Measurements from ENCODE around the gene PLG.
"Not testable (repeated sequence)": the region's sequence is repeated elsewhere in the genome, so short reads cannot be mapped to it uniquely, and the experiment has no call there.

Gene PLG

DNA sequence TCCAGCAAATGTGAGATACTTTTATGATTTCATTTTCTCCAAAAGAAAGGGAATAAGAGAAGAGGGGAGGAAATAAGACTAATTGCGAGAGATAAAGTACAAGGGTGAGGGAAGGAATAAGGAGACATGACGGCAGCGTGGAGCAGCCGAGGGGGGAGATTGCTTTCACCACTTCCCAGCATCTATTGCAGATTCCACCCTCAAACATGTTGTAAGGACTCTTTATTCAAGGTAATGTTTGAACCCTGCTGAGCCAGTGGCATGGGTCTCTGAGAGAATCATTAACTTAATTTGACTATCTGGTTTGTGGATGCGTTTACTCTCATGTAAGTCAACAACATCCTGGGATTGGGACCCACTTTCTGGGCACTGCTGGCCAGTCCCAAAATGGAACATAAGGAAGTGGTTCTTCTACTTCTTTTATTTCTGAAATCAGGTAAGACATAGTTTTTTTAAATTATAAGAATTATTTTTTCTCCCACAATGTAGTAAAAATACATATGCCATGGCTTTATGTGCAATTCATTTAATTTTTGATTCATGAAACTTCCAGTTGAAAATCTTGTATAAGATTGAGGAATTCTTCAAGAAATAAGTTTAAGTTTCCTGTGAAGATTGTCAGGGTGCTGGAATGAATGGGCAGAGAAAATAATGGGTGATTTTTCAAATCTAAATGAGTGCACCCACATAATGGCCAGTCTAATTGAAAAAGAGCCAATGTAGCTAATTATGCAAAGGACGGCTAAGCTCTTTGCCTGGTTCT, at the start of gene PLG:
Gene PLG (plus strand): TSS at position 327 of the 763 bp plus-strand sequence. CDS start 61 bp downstream, at position 388.
- not testable (repeated sequence) for DNase-seq (ENCODE audit: low read depth)

DNA sequence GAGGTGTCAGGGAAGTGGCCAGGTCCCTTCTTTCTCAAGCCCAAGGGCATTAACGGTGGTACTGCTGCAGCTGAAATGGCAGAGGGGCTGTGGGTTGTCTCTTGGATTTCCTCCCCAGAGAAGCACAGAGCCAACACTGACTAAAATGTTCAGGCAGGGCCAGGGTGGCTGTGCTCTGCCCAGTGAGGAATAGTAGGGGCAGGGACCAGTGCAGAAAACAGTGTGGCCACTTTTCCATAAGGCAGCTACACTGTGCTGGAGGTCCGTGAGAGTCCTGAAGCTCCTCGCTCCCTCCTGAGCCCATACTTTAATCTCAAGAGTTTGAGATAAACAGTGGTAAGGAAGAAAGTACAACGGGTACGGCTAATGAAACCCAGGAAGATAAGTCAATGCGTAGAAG, 42.5 kb upstream of the PLG start:
- DNase-seq (ENCODE audit: low read depth) = no peak

DNA sequence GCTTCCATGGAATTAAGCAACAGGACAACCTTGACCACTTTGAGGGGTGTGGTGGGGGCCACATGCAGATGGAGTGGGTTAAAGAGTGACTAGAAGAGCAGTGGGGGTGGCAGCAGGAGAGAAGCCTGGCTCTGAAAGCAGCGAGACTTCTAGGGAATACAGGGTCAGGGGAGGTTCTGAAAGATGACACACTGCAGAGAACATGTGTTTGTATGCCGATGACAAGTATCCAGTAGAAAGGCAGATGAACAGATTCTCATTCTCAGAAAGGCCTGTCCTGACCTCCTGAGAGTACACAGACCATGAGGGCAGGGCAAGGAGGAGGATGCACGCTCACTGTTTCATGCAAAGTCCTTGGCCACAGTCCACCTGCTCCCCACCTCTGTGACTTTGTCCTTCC, 40.8 kb upstream of the PLG start:
- DNase-seq (ENCODE audit: low read depth) = no peak

DNA sequence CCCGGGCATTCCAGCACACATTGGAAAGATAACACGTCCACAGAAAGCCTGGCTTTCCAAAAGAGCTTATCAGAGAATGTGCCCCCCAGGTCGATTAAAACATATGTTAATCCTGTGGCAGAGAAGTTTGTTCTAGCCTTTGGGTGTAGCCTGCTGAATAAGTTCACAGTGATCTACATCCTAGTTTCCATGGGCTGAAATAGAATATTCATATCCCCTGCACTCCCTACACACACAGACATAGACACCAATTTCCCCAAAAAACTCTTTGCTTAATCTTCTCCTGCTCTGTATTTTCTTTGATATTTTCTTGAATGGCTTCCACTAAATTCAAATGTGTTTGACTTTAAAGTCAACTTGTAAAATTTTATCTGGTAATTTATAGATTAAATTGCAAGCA, 39.6 kb upstream of the PLG start:
- no peak for DNase-seq (ENCODE audit: low read depth)

DNA sequence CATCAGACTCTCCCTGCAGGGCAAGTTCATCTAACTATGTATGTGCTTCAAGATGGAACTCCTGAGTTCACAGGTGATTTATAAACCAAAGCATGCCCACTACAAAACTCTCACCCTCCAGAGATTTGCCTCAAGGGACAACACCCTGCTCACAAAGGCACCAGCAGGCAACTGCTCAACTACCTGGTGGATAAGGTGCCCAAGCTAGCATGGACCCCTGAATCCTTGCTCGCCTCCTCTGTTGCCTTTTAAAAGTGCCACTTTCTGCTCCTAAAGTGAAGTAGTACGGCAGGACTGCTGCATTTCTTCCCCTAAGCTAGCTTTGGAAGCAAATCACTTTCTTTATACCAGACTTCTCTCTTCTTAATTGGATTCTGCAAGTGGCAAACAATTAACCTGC, 39.2 kb upstream of the PLG start:
- no peak for DNase-seq (ENCODE audit: low read depth)

DNA sequence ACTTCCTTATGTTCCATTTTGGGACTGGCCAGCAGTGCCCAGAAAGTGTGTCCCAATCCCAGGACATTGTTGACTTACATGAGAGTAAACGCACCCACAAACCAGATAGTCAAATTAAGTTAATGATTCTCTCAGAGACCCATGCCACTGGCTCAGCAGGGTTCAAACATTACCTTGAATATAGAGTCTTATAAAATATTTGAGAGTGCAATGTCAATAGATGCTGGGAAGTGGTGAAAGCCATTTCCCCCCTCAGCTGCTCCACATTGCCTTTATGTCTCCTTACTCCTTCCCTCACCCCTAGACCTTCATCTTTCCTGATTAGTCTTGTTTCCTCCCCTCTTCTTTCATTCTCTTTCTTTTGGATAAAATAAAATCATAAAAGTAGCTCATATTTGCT, 37.8 kb upstream of the PLG start, which contains the start of gene LPA:
Gene LPA (minus strand): TSS at position 78 of the 400 bp plus-strand sequence. CDS start 61 bp downstream, at position 17.
- not testable (repeated sequence) for DNase-seq (ENCODE audit: low read depth)

DNA sequence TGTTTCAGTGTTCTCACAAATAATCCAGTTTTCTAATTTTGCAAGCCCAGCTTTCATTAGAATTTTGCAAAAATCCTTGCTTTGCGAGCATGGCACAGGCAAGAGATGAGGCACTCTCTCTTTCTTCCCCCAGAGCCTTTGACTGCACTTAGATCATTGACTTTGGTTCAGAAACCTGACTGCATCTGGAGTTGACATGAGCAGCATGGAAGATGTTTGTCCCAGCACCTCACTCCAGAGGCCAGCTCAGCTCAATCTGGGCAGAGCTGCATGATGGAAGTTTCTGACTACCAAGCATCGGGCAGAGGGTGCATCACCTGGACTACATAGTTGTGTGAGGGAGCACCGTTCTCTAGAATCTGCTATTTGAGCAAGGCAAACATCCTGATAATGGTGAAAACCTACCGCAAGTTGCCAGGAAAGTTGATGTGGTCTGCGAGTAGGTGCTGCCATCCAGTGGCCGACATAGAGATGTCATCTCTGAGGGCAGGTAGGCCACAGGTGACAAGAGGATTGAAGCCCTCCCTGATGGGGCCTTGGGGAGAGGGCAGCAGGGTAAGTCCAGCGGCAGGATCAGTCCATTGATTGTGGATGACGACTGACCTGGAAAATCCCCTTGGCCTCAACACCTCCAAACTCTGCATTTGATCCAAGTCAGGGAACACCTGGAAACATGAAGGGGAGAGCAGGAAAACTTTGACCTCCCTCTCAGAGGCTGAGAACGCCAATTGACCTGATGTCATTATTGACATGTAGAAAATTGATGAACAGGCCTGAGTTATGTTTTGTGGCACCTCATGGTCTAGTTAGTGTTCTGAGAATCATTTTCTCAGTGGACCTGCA, 34.2 kb upstream of the PLG start:
- DNase-seq (ENCODE audit: low read depth) = peak; percentile 21

DNA sequence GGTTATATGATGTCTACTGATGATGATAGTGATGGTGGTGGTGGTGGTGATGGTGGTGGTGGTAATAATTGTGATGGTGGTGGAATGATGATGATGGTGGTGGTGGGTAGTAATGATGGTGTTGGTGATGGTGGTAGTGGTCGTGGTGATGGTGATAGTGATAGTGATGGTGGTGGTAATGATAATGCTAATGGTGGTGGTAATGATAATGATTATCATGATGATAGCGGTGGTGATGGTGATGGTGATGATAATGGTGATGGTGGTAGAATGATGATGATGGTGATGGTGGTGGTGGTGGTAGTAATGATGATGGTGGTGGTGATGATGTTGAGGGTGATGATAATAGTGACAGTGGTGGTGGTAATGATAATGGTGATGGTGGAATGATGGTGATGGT, 33.5 kb upstream of the PLG start:
- no peak for DNase-seq (ENCODE audit: low read depth)

DNA sequence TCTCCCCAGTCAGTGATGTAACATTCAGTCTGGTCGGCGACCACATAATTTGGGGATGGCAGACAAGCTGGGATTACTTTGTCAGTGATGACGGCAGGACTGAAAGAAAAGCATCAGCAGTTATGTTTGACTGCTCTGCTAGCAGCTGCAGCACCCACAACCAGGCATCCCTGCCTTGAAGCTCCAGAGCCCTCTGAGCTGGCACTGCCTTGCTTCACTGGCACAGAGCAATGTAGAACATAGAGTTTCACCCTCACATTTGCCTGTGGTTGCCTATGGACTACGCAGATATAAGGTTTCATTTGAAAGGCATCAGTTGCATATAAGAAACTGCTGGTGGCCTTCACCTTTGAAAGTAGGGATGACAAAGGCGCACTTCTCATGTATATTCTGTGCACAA, 25.6 kb upstream of the PLG start:
- DNase-seq (ENCODE audit: low read depth) = not testable (repeated sequence)

DNA sequence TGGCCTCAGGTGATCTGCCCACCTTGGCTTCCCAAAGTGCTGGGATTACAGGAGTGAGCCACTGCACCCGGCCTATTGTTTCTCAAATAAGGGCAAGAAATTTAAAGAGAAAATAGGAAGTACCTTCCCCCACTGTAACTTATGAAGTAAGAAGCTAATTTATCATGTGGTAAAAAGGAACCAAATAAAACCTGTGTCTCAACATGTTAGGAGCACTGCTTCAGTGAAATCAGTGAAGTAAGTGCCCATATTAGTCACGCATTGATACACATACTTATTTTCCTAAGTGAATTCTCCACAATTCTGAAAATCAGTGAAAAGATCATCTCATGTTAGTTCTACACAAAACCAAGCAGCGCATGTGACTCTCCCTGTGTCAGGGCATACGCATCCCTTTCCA, 23.8 kb upstream of the PLG start:
- no peak for DNase-seq (ENCODE audit: low read depth)

DNA sequence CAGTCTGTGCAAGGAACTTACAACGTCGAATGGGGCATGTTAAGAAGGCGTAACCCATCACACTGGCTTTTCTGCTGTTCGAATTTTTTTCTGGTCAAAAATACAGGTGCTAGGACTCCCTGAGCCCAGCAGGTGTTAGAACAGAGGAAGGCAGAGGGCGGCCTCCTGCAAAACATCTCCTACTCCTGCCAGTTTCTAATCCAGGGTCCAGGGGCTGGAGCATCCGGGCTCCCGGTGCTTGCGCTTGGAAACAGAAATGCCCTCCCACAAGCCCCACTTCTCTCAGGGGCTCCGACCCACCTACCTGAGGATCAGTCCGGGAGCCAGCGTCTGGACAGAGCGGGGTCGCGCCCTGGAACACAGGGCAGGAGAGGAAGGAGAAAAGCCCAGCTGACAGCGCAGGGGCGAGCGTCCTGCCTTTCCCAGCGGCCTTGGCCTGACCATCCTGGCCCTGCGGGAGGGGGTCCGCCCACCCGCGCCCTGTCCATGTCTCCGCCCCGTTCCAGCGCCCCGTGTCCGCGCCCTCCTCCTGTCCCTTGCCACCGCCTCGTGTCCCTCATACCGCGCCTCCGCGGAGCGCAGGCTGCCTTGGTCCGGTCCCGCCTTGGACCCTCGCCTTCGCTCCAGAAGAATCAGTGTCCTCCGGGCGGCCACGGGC, 23.2 kb upstream of the PLG start:
- no peak for DNase-seq (ENCODE audit: low read depth)

DNA sequence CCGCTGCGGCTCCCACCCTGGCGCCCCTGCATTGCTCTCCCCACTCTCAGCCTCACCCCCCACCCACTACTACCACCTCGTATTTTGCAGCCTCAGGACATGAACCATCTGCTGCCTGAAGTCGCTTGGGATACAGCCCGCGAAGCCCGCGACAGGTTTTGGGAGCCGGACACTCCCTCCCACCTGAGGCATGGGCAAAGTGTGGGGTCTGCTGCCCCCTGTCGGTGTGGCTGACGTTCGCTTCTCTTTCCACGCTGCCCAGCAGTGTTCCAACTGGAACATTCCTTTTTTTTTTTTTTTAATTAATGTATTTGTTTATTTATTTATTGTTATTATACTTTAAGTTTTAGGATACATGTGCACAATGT, 22.7 kb upstream of the PLG start:
- DNase-seq (ENCODE audit: low read depth) = no peak

DNA sequence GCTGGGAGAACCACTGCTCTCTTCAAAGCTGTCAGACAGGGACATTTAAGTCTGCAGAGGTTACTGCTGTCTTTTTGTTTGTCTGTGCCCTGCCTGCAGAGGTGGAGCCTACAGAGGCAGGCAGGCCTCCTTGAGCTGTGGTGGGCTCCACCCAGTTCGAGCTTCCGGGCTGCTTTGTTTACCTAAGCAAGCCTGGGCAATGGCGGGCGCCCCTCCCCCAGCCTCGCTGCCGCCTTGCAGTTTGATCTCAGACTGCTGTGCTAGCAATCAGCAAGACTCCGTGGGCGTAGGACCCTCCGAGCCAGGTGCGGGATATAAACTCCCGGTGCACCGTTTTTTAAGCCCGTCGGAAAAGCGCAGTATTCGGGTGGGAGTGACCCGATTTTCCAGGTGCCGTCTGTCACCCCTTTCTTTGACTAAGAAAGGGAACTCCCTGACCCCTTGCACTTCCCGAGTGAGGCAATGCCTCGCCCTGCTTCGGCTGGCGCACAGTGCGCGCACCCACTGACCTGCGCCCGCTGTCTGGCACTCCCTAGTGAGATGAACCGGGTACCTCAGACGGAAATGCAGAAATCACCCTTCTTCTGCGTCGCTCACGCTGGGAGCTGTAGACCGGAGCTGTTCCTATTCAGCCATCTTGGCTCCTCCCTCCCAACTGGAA, 16.8 kb upstream of the PLG start:
- not testable (repeated sequence) for DNase-seq (ENCODE audit: low read depth)

DNA sequence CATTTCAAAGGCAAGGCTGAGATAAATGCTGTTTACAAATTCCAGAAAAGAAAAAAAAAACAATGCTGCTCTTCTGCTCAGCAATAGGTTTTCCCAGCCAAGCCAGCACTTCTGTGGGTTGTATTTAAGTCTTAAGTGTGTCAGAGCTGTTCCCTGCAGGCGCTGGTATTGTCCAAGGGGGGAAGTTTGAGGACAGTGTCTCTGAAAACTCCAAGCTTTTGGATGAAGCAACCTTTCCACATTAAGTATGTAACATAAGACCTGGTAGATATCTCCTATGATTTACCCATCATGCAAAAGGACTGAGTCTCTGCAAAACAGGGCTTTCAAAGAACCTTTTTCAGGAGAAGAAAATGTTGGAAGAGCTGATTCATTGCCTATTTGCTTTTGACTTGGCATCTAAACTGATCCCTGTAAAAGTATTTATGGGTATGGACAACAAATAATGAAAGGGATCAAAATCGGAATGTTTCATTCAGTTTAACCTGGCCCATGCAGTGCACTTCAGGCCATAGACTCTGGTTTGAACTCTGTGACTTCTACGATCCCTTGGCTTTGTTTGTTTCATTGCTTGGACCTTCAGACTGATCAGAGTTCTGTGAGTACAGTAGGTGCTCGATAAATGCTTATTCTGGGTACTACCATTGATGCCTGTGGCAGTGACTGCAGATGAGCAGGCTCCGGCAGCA, 16.1 kb upstream of the PLG start:
- DNase-seq (ENCODE audit: low read depth) = no peak

DNA sequence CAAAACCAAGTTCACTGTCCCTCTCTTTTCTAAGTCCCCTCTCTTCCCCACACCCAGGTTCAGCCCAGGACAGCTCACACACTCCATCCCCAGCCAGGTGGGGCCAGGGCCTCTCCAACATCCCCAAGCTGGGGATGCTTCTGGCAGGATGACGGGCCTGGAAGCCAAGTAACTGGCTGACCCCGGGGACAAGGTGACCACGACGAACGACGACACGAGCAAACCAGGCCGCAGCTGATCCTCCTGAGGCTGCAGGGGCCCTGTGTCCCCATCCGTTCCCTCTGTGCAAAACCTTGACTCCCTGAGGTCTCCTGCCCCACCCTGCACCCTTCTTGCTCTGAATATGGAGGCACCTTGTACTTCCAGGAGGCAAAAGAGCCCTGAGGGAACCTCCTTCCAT, 11.6 kb upstream of the PLG start:
- DNase-seq (ENCODE audit: low read depth) = no peak

DNA sequence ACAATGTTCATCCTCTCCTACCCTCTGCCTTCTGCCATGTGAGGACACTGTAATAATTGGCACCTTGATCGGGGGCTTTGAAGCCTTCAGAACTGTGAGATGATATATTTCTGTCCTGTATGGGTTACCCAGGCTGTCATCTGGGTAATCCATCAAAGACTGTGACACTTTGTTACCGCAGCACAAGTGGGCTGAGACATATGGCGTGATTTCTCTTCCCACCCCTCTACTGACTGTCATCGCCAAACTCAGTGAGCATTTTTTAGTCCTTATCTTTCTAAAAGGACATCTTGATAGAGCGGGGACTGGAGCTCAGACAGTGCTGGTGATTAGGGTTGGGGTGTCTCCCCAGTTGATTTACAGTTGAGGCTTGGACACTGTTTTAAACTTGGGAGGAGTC, 10.4 kb upstream of the PLG start:
- DNase-seq (ENCODE audit: low read depth) = no peak

DNA sequence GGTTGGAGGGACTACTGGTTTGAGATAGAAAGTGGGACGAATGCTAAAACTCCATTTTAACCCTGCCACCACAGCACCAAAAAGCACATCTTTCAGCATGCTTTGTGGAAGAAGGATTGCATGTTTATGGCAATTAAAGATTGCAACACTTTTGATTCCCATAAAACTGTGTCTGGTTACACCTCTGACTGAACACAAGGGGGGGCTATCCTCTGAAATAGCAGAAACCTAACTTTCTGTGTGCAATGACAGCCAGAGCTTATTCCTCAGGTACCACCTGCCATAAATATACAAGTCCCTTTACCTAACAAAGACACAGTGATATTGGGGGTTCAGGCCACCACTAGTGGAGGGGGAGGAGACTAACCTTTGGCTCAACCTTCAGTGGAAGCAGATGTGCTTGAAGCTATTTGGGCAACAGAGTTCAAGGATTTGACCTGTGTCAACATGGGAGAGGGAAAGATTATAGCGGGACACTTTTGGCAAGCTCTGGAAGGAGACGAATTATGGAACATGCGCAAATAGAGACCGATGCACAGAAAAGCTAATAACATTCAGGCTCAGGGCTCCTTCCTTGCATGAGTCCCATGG, 9.6 kb upstream of the PLG start:
- no peak for DNase-seq (ENCODE audit: low read depth)

DNA sequence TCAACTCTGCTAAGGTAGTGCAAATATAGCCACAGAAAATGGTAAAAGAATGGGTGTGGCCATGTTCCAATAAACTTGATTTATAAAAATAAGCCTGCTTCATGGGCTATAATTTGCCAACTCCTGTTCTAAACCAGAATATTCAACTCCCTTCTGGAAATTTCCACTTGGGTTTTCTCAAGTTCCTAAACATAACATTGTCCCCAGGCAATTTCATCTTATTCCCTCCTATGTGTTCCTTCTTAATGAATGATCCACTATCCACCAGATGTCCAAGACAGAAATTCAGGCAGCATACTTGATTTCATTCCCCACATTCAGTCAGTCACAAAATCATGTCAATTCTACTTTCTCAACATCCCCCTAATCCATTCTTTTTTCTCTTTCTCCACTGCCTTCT, 7.0 kb upstream of the PLG start:
- DNase-seq (ENCODE audit: low read depth) = not testable (repeated sequence)

DNA sequence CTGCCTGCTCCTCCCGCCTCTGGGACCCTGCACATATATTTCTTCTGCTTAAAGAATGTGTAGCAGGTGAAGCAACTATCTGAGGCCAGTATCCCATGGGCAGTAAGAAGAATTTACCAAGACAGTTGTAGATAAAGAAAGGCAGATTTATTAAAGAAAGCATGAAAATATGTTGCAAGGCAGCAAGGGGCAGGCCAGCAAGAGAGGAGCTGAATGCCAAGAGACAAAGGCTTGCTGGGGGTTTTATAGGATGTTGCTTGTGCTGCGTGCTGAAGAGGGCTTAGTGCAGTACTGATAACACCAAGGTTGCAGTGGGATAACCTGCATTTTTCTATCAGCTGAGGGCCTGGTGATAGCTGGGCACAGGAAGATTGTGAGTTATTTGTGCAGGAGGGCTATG, 6.4 kb upstream of the PLG start:
- DNase-seq (ENCODE audit: low read depth) = not testable (repeated sequence)

DNA sequence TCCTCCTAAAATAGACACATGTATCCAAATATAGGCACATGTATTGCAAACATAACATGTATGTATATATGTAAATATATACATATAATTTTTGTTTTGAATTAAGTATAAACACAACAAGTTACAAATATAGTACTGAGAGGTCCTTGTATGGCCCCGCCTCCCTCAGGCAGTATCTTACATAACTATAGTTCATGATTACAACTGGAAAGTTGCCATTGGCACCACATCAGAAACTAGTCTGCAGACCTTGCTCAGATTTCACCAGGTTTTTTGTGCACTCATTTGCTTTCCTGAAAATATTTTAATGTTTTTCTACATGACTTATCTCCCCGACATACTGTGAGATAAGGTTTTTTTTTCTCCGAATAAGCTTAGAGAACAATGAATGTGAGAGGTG, 5.2 kb upstream of the PLG start:
- DNase-seq (ENCODE audit: low read depth) = not testable (repeated sequence)

DNA sequence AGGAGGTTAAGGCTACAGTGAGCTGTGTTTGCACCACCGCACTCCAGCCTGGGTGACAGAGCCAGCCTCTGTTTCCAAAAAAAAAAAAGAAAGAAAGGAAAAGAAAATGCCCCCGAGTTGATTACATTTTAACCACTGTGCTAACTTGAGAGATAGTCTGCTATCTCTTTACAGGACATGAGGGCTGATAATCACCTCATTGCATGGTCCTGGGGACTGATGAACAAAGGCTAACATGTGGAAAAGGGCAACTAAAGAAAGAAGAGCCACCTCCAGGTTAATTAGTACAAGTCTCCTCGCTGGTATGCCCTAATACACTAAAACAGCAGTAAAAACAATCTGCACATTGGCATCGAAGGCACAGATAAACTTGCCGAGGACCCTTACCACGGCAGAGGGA, 4.2 kb upstream of the PLG start:
- DNase-seq (ENCODE audit: low read depth) = no peak
